Loucy (cell line): ENCODE data around the gene FGF7.

Source experiments
- EZH2phosphoT487 ChIP-seq: fragments of 200-600 bp; IDR thresholded peaks from 2 replicates; pipeline ENCODE4 v1.6.1; 2018; ENCODE audit warnings: antibody characterized with exemption, mild to moderate bottlenecking, moderate library complexity, borderline replicate concordance
- TF ChIP-seq, protein P1 (sequence below): fragments of 200-600 bp; sonication (generic); conservative IDR thresholded peaks from 2 replicates; pipeline ENCODE4 v1.5.1; 2014; ENCODE audit warnings: mild to moderate bottlenecking, antibody characterized with exemption, low read length

DNA sequence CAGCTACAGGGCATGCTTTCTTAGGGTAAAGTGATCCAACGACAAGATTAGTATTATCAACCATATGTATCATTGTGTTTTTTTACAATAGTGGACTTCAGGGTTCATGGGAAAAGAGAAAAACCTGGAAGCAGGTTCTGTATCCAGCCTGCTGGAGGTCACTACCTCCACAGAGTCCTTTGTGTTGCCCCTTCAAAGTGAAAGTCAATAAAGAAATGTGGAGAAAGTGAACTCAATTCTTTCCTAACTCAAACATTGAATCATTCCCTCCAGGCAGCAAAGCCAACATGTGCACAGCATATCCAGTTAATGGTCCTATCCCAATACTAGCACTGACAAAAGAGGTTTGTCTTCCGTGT, 45.4 kb downstream of the FGF7 start:
- TF ChIP-seq, protein P1, sequence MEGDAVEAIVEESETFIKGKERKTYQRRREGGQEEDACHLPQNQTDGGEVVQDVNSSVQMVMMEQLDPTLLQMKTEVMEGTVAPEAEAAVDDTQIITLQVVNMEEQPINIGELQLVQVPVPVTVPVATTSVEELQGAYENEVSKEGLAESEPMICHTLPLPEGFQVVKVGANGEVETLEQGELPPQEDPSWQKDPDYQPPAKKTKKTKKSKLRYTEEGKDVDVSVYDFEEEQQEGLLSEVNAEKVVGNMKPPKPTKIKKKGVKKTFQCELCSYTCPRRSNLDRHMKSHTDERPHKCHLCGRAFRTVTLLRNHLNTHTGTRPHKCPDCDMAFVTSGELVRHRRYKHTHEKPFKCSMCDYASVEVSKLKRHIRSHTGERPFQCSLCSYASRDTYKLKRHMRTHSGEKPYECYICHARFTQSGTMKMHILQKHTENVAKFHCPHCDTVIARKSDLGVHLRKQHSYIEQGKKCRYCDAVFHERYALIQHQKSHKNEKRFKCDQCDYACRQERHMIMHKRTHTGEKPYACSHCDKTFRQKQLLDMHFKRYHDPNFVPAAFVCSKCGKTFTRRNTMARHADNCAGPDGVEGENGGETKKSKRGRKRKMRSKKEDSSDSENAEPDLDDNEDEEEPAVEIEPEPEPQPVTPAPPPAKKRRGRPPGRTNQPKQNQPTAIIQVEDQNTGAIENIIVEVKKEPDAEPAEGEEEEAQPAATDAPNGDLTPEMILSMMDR: no peak
- TF ChIP-seq EZH2phosphoT487: no peak
